Smooth muscle cell (in vitro differentiated cells): ENCODE data around the gene IRX4. TPM values are rescaled to one million over a fixed set of nuclear protein-coding genes. Genes with fewer than 3 reads are reported as not detected.

ENCODE experiments used
- DNase-seq: peaks from one replicate; lab custom pipeline; 2025; ENCODE audit not compliant: unreplicated experiment; lab: John Stamatoyannopoulos, UW
- H2AFZ ChIP-seq: fragments of 200-600 bp; sonication (generic); 2 replicates; pipeline ENCODE4 v1.6.0; 2016; ENCODE audit warnings: antibody characterized with exemption, low read depth, mild to moderate bottlenecking
- H3F3A ChIP-seq: fragments of 200-600 bp; sonication (generic); 2 replicates; pipeline ENCODE4 v1.6.0; 2017; ENCODE audit warnings: antibody characterized with exemption, low read depth
- H3K27ac ChIP-seq: fragments of 200-600 bp; sonication (generic); 2 replicates; pipeline ENCODE4 v1.5.1; 2016; ENCODE audit warnings: low read depth, mild to moderate bottlenecking
- H3K27me3 ChIP-seq: fragments of 200-600 bp; sonication (generic); 2 replicates; pipeline ENCODE4 v1.6.1; 2016; ENCODE audit warnings: low read depth, mild to moderate bottlenecking
- H3K36me3 ChIP-seq: fragments of 200-600 bp; sonication (generic); 2 replicates; pipeline ENCODE4 v1.5.1; 2016; ENCODE audit warnings: low read depth
- H3K4me1 ChIP-seq: fragments of 200-600 bp; sonication (generic); 2 replicates; pipeline ENCODE4 v1.5.1; 2016; ENCODE audit warnings: low read depth
- H3K4me2 ChIP-seq: fragments of 200-600 bp; sonication (generic); 2 replicates; pipeline ENCODE4 v1.6.0; 2016; ENCODE audit warnings: mild to moderate bottlenecking
- H3K4me3 ChIP-seq: fragments of 200-600 bp; sonication (generic); 2 replicates; pipeline ENCODE4 v1.5.1; 2016; ENCODE audit warnings: mild to moderate bottlenecking
- H3K79me2 ChIP-seq: fragments of 200-600 bp; sonication (generic); 2 replicates; pipeline ENCODE4 v1.6.0; 2016; ENCODE audit warnings: low read depth, mild to moderate bottlenecking
- H3K9ac ChIP-seq: fragments of 200-600 bp; sonication (generic); 2 replicates; pipeline ENCODE4 v1.6.0; 2016; ENCODE audit warnings: low read depth
- H3K9me3 ChIP-seq: fragments of 200-600 bp; sonication (generic); replicated peaks from 2 replicates; pipeline ENCODE4 v1.5.1; 2016; ENCODE audit warnings: low read depth
- H4K20me1 ChIP-seq: fragments of 200-600 bp; sonication (generic); 2 replicates; pipeline ENCODE4 v1.6.0; 2016; ENCODE audit warnings: low read depth
- WGBS: methylation state at CpG from one replicate; pipeline ENCODE4 v1.1.7; 2016; ENCODE audit warnings: low lambda C conversion rate; 5-methylcytosine and 5-hydroxymethylcytosine counted together
- polyA plus RNA-seq: library from polyadenylated mRNA; unstranded; fragments of >200 nt; fragmentation: Nextera tagmentation; extraction: Ambion mirVana; gene quantifications from 2 replicates; pipeline ENCODE4 v1.2.1, GENCODE V29; 2016
- total RNA-seq: library from RNA; depleted of rRNA; stranded (reverse); fragments of >200 nt; gene quantifications from 2 replicates; pipeline ENCODE4 v1.2.3, GENCODE V29; 2014
- TF ChIP-seq, protein P1 (sequence below): fragments of 200-600 bp; sonication (generic); IDR thresholded peaks from 2 replicates; pipeline ENCODE4 v1.5.1; 2017; ENCODE audit warnings: borderline replicate concordance, mild to moderate bottlenecking, antibody characterized with exemption; ENCODE audit not compliant: insufficient read depth, poor library complexity, severe bottlenecking

IRX4 gene
- total and polyA plus RNA-seq, 2 experiments from 2014 or later, result 0.18 to 0.40 TPM

DNA sequence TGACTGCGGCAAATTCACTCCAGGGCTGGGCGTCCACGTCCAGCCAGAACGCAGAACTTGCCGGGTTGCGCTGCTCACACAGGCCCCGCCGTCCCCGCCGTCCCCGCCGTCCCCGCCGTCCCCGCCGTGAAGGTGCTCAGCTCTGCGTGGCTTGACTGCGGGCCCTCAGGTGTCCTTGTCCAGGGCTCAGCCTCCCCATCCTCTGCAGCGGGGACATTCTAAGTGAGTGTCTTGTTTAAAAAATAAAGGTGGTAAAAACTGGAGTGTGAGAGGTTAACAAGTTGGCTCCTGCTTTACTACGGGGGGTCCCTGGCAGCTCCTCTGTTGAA, 14.9 kb downstream of the IRX4 start:
- H3K9ac ChIP-seq, result no peak overlapping the region
- H3K4me1 ChIP-seq, result no peaks in the 10 kb centered on the region
- WGBS, result 93% methylated on average over 20 of the region's 20 CpGs
- peaks cover 34% of the 10 kb centered on the region for H3K27me3 ChIP-seq
- H2AFZ ChIP-seq, result no peak overlapping the region
- no peaks in the 10 kb centered on the region for H4K20me1 ChIP-seq
- H3K4me2 ChIP-seq, result no peak overlapping the region
- no peaks in the 10 kb centered on the region for H3K9me3 ChIP-seq
- no peaks in the 10 kb centered on the region for H3F3A ChIP-seq
- no peaks in the 10 kb centered on the region for H3K36me3 ChIP-seq
- no peak overlapping the region for H3K27ac ChIP-seq
- DNase-seq, result no peak
- H3K79me2 ChIP-seq, result no peaks in the 10 kb centered on the region
- no peak overlapping the region for H3K4me3 ChIP-seq
- TF ChIP-seq, protein P1, sequence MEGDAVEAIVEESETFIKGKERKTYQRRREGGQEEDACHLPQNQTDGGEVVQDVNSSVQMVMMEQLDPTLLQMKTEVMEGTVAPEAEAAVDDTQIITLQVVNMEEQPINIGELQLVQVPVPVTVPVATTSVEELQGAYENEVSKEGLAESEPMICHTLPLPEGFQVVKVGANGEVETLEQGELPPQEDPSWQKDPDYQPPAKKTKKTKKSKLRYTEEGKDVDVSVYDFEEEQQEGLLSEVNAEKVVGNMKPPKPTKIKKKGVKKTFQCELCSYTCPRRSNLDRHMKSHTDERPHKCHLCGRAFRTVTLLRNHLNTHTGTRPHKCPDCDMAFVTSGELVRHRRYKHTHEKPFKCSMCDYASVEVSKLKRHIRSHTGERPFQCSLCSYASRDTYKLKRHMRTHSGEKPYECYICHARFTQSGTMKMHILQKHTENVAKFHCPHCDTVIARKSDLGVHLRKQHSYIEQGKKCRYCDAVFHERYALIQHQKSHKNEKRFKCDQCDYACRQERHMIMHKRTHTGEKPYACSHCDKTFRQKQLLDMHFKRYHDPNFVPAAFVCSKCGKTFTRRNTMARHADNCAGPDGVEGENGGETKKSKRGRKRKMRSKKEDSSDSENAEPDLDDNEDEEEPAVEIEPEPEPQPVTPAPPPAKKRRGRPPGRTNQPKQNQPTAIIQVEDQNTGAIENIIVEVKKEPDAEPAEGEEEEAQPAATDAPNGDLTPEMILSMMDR, result no peak

DNA sequence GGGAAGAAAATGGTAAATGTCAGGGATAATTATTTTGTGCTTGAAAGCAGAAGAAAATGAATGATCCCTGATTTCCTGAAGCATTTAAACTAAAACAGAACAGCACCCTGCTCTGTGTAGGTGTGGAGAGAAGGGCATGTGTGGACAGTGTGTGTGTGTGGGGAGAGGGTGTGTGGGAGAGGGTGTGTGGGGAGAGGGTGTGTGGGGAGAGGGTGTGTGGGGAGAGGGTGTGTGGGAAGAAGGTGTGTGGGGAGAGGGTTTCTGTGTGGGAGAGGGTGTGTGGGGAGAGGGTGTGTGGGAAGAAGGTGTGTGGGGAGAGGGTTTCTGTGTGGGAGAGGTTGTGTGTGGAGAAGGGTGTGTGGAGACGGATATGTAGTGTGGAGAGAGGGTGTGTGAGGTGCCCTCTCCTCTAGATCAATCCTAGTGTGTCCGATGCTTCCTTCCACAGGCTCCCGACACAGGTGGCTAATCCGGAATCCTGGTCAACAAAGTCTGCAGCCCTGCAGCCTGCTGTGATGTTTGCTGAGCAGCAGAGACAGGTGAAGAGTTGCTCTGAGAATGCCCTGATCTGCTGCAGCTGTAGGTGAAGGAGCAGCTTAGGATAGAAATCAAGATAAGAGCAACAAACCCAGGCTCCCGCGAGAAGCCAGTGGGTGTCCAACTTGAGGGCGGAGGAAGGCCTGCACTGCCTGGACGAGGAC, 15.5 kb downstream of the IRX4 start:
- DNase-seq, result no peak
- TF ChIP-seq, protein P1, result no peak
- H3K9me3 ChIP-seq, result no peaks in the 10 kb centered on the region
- no peak overlapping the region for H3K27ac ChIP-seq
- peaks cover 29% of the 10 kb centered on the region for H3K27me3 ChIP-seq
- H3K4me3 ChIP-seq, result no peak overlapping the region
- H3K79me2 ChIP-seq, result no peaks in the 10 kb centered on the region
- no peaks in the 10 kb centered on the region for H4K20me1 ChIP-seq
- no peak overlapping the region for H3K9ac ChIP-seq
- no peaks in the 10 kb centered on the region for H3K4me1 ChIP-seq
- no peak overlapping the region for H2AFZ ChIP-seq
- H3K36me3 ChIP-seq, result no peaks in the 10 kb centered on the region
- H3K4me2 ChIP-seq, result no peak overlapping the region
- WGBS, result 78% methylated on average over 7 of the region's 8 CpGs
- H3F3A ChIP-seq, result no peaks in the 10 kb centered on the region

DNA sequence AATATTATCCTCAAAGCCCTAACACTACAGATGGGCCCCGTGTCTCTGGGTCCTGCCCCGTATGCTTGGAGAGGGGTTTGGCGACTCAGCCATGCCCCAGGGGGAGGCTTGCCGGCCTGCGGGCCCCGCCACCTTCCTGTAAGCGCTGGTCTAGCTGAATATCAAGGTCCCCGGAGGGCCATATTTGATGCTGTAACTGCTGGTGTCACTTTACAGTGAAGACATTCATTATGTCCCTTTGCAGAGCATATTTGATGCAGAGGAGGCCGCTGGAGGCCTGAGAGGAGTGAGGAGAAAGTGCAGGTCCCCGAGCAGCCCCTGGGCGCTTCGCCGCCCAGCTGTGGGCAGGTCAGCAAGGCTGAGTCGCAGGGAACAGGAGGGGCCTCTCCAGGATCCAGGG, 16.8 kb downstream of the IRX4 start:
- Histone ChIP-seq H3K36me3 (no peaks in the 10 kb centered on the region), H4K20me1 (no peaks in the 10 kb centered on the region), H3K79me2 (no peaks in the 10 kb centered on the region), H3K4me3 (no peak overlapping the region), H3K27me3 (peaks cover 19% of the 10 kb centered on the region), H3K9ac (no peak overlapping the region), H3K4me2 (no peak overlapping the region), H3K4me1 (no peaks in the 10 kb centered on the region), H2AFZ (no peak overlapping the region), H3K27ac (no peak overlapping the region), H3K9me3 (no peaks in the 10 kb centered on the region), H3F3A (no peaks in the 10 kb centered on the region)
- DNase-seq, result no peak
- 75% methylated on average over 14 of the region's 14 CpGs for WGBS
- TF ChIP-seq, protein P1, result no peak

DNA sequence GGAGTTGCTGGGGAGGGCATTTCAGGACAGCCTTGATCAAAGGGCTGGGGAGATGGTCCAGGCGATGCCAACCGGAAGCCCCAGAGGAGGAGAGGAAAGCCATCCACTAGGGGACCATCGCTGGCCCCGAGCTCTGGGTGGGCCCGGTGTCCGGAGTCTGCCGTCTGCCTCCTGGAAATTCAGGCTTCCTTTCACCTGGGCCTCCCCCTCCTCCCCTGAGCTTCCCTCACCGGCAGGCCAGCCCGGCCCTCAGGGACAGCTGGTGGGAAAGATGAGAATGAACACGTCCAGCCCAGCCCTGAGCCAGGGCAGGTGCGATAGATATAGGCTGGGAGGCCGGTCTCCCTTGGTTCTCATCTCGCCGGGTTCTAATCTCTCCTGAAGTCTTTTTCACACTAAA, 17.2 kb downstream of the IRX4 start:
- no peak overlapping the region for H3K9ac ChIP-seq
- H3F3A ChIP-seq, result no peaks in the 10 kb centered on the region
- H3K36me3 ChIP-seq, result no peaks in the 10 kb centered on the region
- TF ChIP-seq, protein P1, result no peak
- H3K4me3 ChIP-seq, result no peak overlapping the region
- no peaks in the 10 kb centered on the region for H3K4me1 ChIP-seq
- no peak overlapping the region for H2AFZ ChIP-seq
- DNase-seq, result no peak
- H3K27ac ChIP-seq, result no peak overlapping the region
- no peaks in the 10 kb centered on the region for H3K79me2 ChIP-seq
- H3K4me2 ChIP-seq, result no peak overlapping the region
- H3K9me3 ChIP-seq, result no peaks in the 10 kb centered on the region
- H3K27me3 ChIP-seq, result peaks cover 19% of the 10 kb centered on the region
- WGBS, result 83% methylated on average over 14 of the region's 14 CpGs
- no peaks in the 10 kb centered on the region for H4K20me1 ChIP-seq
